GM12878 (cell line): Measurements from ENCODE around the gene SLC6A12. TPM values are rescaled to one million over a fixed set of nuclear protein-coding genes. Genes with fewer than 3 reads are reported as not detected.

Experiments
- ATAC-seq: fragments of 200-7000 bp; cut with Tn5 transposase; 3 replicates; pipeline ENCODE4 v1.9.1; 2020; ENCODE audit warnings: mild to moderate bottlenecking, moderate library complexity
- BruUV-seq: library from RNA; stranded (reverse); fragments of 400-500 nt; replicated peaks from 2 replicates; lab custom pipeline; 2021; lab: Mats Ljungman, UMichigan
- CTCF ChIA-PET: fragments of 300-600 bp; sonication (Branson Sonifier 250); formaldehyde crosslinking; extraction: SDS; loops from one replicate; lab custom pipeline; 2021; ENCODE audit warnings: inconsistent platforms; lab: Yijun Ruan, JAX
- POLR2A ChIA-PET: fragments of 350-600 bp; formaldehyde crosslinking; extraction: SDS; loops from one replicate; lab custom pipeline; 2021; ENCODE audit warnings: inconsistent platforms; lab: Charles Lee
- RAD21 ChIA-PET: fragments of 300-600 bp; sonication (Branson Sonifier 250); formaldehyde crosslinking; loops from one replicate; lab custom pipeline; 2023; ENCODE audit warnings: antibody characterized with exemption; ENCODE audit not compliant: unreplicated experiment; lab: Charles Lee
- SMC1A ChIA-PET: fragments of 300-600 bp; sonication (Branson Sonifier 250); formaldehyde crosslinking; loops from one replicate; lab custom pipeline; 2023; ENCODE audit not compliant: unreplicated experiment, uncharacterized antibody; lab: Charles Lee
- DNase-seq: peaks from one replicate; pipeline ENCODE4 v3.0.0-alpha.2; 2011; ENCODE audit warnings: low read depth, low spot score
- FAIRE-seq: peaks from 3 replicates; lab custom pipeline; 2011; peaks lifted over from hg19 to GRCh38; lab: Jason Lieb, UNC
- H2AFZ ChIP-seq: 2 replicates; pipeline ENCODE4 v1.6.0; 2011; ENCODE audit warnings: low read depth, low read length, control low read depth; ENCODE audit not compliant: control insufficient read depth
- H3K27ac ChIP-seq: 2 replicates; pipeline ENCODE4 v1.5.1; 2011; ENCODE audit warnings: control low read depth; ENCODE audit not compliant: control insufficient read depth, insufficient read depth
- H3K27me3 ChIP-seq, 2 experiments: replicated peaks in 1 of 2; 2 replicates each; pipeline versions ENCODE4 v1.6.0 to v1.6.1; 2011; ENCODE audit warnings: low read length in 1 of 2; ENCODE audit not compliant: control insufficient read depth in 2 of 2, insufficient read depth in 2 of 2
- H3K36me3 ChIP-seq, 2 experiments: 2 replicates each; pipeline ENCODE4 v1.5.1; 2011; ENCODE audit warnings: low read length in 1 of 2; ENCODE audit not compliant: control insufficient read depth in 2 of 2, insufficient read depth in 2 of 2
- H3K4me1 ChIP-seq: 2 replicates; pipeline ENCODE4 v1.6.1; 2011; ENCODE audit warnings: mild to moderate bottlenecking, low read length, moderate library complexity, mixed read lengths; ENCODE audit not compliant: control insufficient read depth, insufficient read depth
- H3K4me2 ChIP-seq: 2 replicates; pipeline ENCODE4 v1.6.0; 2011; ENCODE audit warnings: control low read depth; ENCODE audit not compliant: control insufficient read depth, insufficient read depth
- H3K4me3 ChIP-seq: fragments of 200-600 bp; sonication (generic); 2 replicates; pipeline ENCODE4 v1.5.1; 2016
- H3K79me2 ChIP-seq: 2 replicates; pipeline ENCODE4 v1.6.0; 2011; ENCODE audit warnings: low read length; ENCODE audit not compliant: control insufficient read depth, insufficient read depth
- H3K9ac ChIP-seq: 2 replicates; pipeline ENCODE4 v1.8.0; 2011; ENCODE audit warnings: low read length, control low read depth, mixed read lengths; ENCODE audit not compliant: control insufficient read depth, insufficient read depth
- H3K9me3 ChIP-seq: replicated peaks from 3 replicates; pipeline ENCODE4 v1.5.1; 2011; ENCODE audit warnings: mild to moderate bottlenecking, low read length; ENCODE audit not compliant: control insufficient read depth, insufficient read depth
- H4K20me1 ChIP-seq: 2 replicates; pipeline ENCODE4 v1.6.0; 2011; ENCODE audit not compliant: control insufficient read depth, insufficient read depth
- ATF2 ChIP-seq: IDR thresholded peaks from 2 replicates; pipeline ENCODE4 v1.6.1; 2012; ENCODE audit warnings: low read length, inconsistent platforms
- BCL3 ChIP-seq: IDR thresholded peaks from 2 replicates; pipeline ENCODE4 v1.6.1; 2011; ENCODE audit warnings: borderline replicate concordance, low read depth, mild to moderate bottlenecking, moderate library complexity, low read length; ENCODE audit not compliant: insufficient read depth, poor library complexity, severe bottlenecking
- EZH2 ChIP-seq: IDR thresholded peaks from 2 replicates; pipeline ENCODE4 v1.6.1; 2012; ENCODE audit warnings: low read depth, mild to moderate bottlenecking, control low read depth, inconsistent platforms, low read length, borderline replicate concordance; ENCODE audit not compliant: control insufficient read depth
- MEF2A ChIP-seq: IDR thresholded peaks from 2 replicates; pipeline ENCODE4 v1.6.1; 2011; ENCODE audit warnings: low read depth, mild to moderate bottlenecking, low read length, moderate library complexity; ENCODE audit not compliant: insufficient read depth
- NKRF ChIP-seq: fragments of 450-650 bp; conservative IDR thresholded peaks from 2 replicates; pipeline ENCODE4 v1.6.1; 2017; ENCODE audit warnings: mild to moderate bottlenecking, moderate library complexity
- PAX8 ChIP-seq: fragments of 450-650 bp; IDR thresholded peaks from 2 replicates; pipeline ENCODE4 v1.6.1; 2017; ENCODE audit warnings: mild to moderate bottlenecking, moderate library complexity
- SKIL ChIP-seq: fragments of 450-650 bp; IDR thresholded peaks from 2 replicates; pipeline ENCODE4 v1.6.1; 2017; ENCODE audit warnings: mild to moderate bottlenecking, low read depth, inconsistent platforms; ENCODE audit not compliant: poor library complexity, severe bottlenecking
- STAT1 ChIP-seq: fragments of 450-650 bp; conservative IDR thresholded peaks from 2 replicates; pipeline ENCODE4 v1.6.1; 2014; ENCODE audit warnings: antibody characterized with exemption, mild to moderate bottlenecking
- TCF3 ChIP-seq: IDR thresholded peaks from 2 replicates; pipeline ENCODE4 v1.6.1; 2012; ENCODE audit warnings: low read depth, mild to moderate bottlenecking, low read length, borderline replicate concordance; ENCODE audit not compliant: insufficient read depth
- WGBS: methylation state at CpG from one replicate; pipeline ENCODE4 v1.1.6; 2016; ENCODE audit warnings: low lambda C conversion rate; ENCODE audit not compliant: insufficient replicate concordance, insufficient coverage; ENCODE audit errors: missing lambda C conversion rate; 5-methylcytosine and 5-hydroxymethylcytosine counted together
- in situ Hi-C: fragments of 300-500 bp; cut with MboI; formaldehyde crosslinking; loops from 9 replicates; pipeline ENCODE4 v1.14.3; 2018; ENCODE audit warnings: mixed read lengths
- intact Hi-C: fragments of 100-400 bp; cut with micrococcal nuclease; formaldehyde crosslinking; loops from one replicate; pipeline ENCODE4 v1.14.2; 2022; ENCODE audit not compliant: unreplicated experiment
- polyA plus RNA-seq, 11 experiments: library from polyadenylated mRNA; depleted of rRNA in 4 of 11; unstranded in 6 of 11; stranded (reverse) in 5 of 11; fragments of >200 nt; fragmentation: Nextera tagmentation in 4 of 11; fragmentation: Illumina TruSeq in 1 of 11; extraction: Ambion mirVana in 4 of 11; extraction: Trizol in 1 of 11; gene quantifications; 1 replicate in 1 of 11; 2 replicates in 10 of 11; pipeline versions ENCODE4 v1.2.1 to v1.2.3, GENCODE V29; 2011 to 2016; ENCODE audit warnings: inconsistent platforms in 2 of 11, missing spikeins in 2 of 11, low read depth in 1 of 11
- total RNA-seq, 4 experiments: library from RNA; depleted of rRNA in 3 of 4; stranded (reverse); fragments of >200 nt in 3 of 4; fragmentation: Illumina TruSeq in 1 of 4; extraction: Trizol in 1 of 4; gene quantifications; 2 replicates each; pipeline versions ENCODE4 v1.2.1 to v1.2.3, GENCODE V29; 2013 to 2021

The SLC6A12 gene
- total and polyA plus RNA-seq, 10 of the 15 experiments (the other 5 are each of a cell fraction or from before 2014, with no cell fraction given), result 0.06 to 0.11 (median 0.07) TPM; not detected in 7

GRCh38 chr12:201361-201760 lies 12.6 kb downstream of the SLC6A12 start:
- Histone ChIP-seq H2AFZ (no peak overlapping the region), H3K4me1 (no peaks in the 10 kb centered on the region), H4K20me1 (no peaks in the 10 kb centered on the region), H3K36me3 (no peaks in the 10 kb centered on the region), H3K9ac (no peak overlapping the region), H3K9me3 (no peaks in the 10 kb centered on the region), H3K4me2 (no peak overlapping the region), H3K27me3 (peaks cover 0 to 9% of the 10 kb centered on the region in 2 experiments; a peak in 2 of 4 replicates), H3K4me3 (no peak overlapping the region), H3K79me2 (no peaks in the 10 kb centered on the region), H3K27ac (no peak overlapping the region)
- WGBS, result 32% methylated on average over 8 of the region's 8 CpGs
- TF ChIP-seq MEF2A (no peak), BCL3 (no peak), ATF2 (no peak), TCF3 (no peak)
- ChIA-PET RAD21 (no interaction called here), POLR2A (no interaction called here), CTCF (no interaction called here), SMC1A (no interaction called here)
- BruUV-seq, result no TSS peak
- ATAC-seq (no peak), FAIRE-seq (no peak), DNase-seq (no peak)
- intact Hi-C loops, result no loop called here
- in situ Hi-C loops, result no loop called here

- 34% methylated on average over 9 of the region's 9 CpGs for WGBS
- TF ChIP-seq NKRF, result no peak
- TF ChIP-seq STAT1, result no peak
- TF ChIP-seq PAX8, result no peak
- no peak for TF ChIP-seq EZH2
- no peak for TF ChIP-seq SKIL
Measured at GRCh38 chr12:198705-199104, 15.3 kb downstream of the SLC6A12 start.

More at GRCh38 chr12:198705-199104, 15.3 kb downstream of the SLC6A12 start:
- H3K4me2 ChIP-seq, result no peak overlapping the region
- FAIRE-seq (no peak), DNase-seq (no peak), ATAC-seq (no peak)
- BruUV-seq, result no TSS peak
- RAD21 ChIA-PET, result no interaction called here
- SMC1A ChIA-PET, result no interaction called here
- H3K36me3 ChIP-seq, result no peaks in the 10 kb centered on the region
- no peaks in the 10 kb centered on the region for H3K79me2 ChIP-seq
- intact Hi-C loops (no loop called here), in situ Hi-C loops (no loop called here)
- CTCF ChIA-PET, result no interaction called here
- H3K27me3 ChIP-seq, result peaks cover 0 to 4% of the 10 kb centered on the region in 2 experiments; a peak in 2 of 4 replicates
- no peak overlapping the region for H3K9ac ChIP-seq
- H3K27ac ChIP-seq, result no peak overlapping the region
- no peak overlapping the region for H2AFZ ChIP-seq
- H3K4me3 ChIP-seq, result no peak overlapping the region
- no peaks in the 10 kb centered on the region for H3K4me1 ChIP-seq
- POLR2A ChIA-PET, result no interaction called here
- H4K20me1 ChIP-seq, result no peaks in the 10 kb centered on the region
- no peaks in the 10 kb centered on the region for H3K9me3 ChIP-seq
